ENCODE results near the gene ABLIM1. TPM values are rescaled to one million over a fixed set of nuclear protein-coding genes. Genes with fewer than 3 reads are reported as not detected.

The ABLIM1 gene
- polyA plus RNA-seq, 1 donor from 2014 or later, result 10.1 TPM

GRCh38 chr10:114679552-114679951 is 21.5 kb upstream of the ABLIM1 start:
- no peak for TF ChIP-seq REST (IDR thresholded peaks at IDR 0.05; ENCODE audit: borderline replicate concordance)
- TF ChIP-seq EZH2 (IDR thresholded peaks at IDR 0.05; ENCODE audit: borderline replicate concordance, insufficient read depth, low read length, poor library complexity, severe bottlenecking), result no peak
- no peak for TF ChIP-seq RAD21 (conservative IDR thresholded peaks at IDR 0.05)
- no peak for TF ChIP-seq MXI1 (conservative IDR thresholded peaks at IDR 0.05; ENCODE audit: poor library complexity, severe bottlenecking)
- no peak for TF ChIP-seq CTCF (IDR thresholded peaks at IDR 0.05; ENCODE audit: poor library complexity, severe bottlenecking)
- TF ChIP-seq TAF1 (IDR thresholded peaks at IDR 0.05; ENCODE audit: low read depth), result no peak
- no peak for TF ChIP-seq POLR2AphosphoS5 (IDR thresholded peaks at IDR 0.05)
- TF ChIP-seq EP300 (conservative IDR thresholded peaks at IDR 0.05; ENCODE audit: poor library complexity, severe bottlenecking), result no peak
- no peak for TF ChIP-seq SMC3 (conservative IDR thresholded peaks at IDR 0.05; ENCODE audit: poor library complexity)

GRCh38 chr10:114678820-114679219 is 20.7 kb upstream of the ABLIM1 start:
- no peaks in the 10 kb centered on the region for H3F3A ChIP-seq (ENCODE audit: insufficient read depth, low read length, poor library complexity, severe bottlenecking)
- no peak overlapping the region for H3K9ac ChIP-seq (ENCODE audit: low read length)
- peaks cover 4% of the 10 kb centered on the region for H3K27me3 ChIP-seq (ENCODE audit: insufficient read depth, low read depth, low read length)
- no peak overlapping the region for H2AFZ ChIP-seq (ENCODE audit: low read depth, low read length)
- H3K4me3 ChIP-seq (ENCODE audit: low read length), result no peak overlapping the region
- H3K9me2 ChIP-seq (ENCODE audit: insufficient read depth, low read length), result no peaks in the 10 kb centered on the region
- H3K4me2 ChIP-seq (ENCODE audit: low read length), result no peak overlapping the region
- no peak overlapping the region for H3K27ac ChIP-seq (ENCODE audit: low read length)
- no peaks in the 10 kb centered on the region for H3K79me2 ChIP-seq (replicated peaks; ENCODE audit: insufficient read depth, low read length)
- no peaks in the 10 kb centered on the region for H4K20me1 ChIP-seq (ENCODE audit: insufficient read depth)
- no peaks in the 10 kb centered on the region for H3K9me3 ChIP-seq (ENCODE audit: low read length)
- no peaks in the 10 kb centered on the region for H3K36me3 ChIP-seq (ENCODE audit: insufficient read depth, low read length)
- TF ChIP-seq MXI1 (conservative IDR thresholded peaks at IDR 0.05; ENCODE audit: poor library complexity, severe bottlenecking), result no peak
- no peak for TF ChIP-seq EZH2 (IDR thresholded peaks at IDR 0.05; ENCODE audit: borderline replicate concordance, insufficient read depth, low read length, poor library complexity, severe bottlenecking)
- TF ChIP-seq RAD21 (conservative IDR thresholded peaks at IDR 0.05), result no peak
- TF ChIP-seq POLR2AphosphoS5 (IDR thresholded peaks at IDR 0.05), result no peak
- TF ChIP-seq SMC3 (conservative IDR thresholded peaks at IDR 0.05; ENCODE audit: poor library complexity), result no peak
- TF ChIP-seq EP300 (conservative IDR thresholded peaks at IDR 0.05; ENCODE audit: poor library complexity, severe bottlenecking), result no peak
- TF ChIP-seq REST (IDR thresholded peaks at IDR 0.05; ENCODE audit: borderline replicate concordance), result no peak

More at GRCh38 chr10:114679552-114679951, 21.5 kb upstream of the ABLIM1 start:
- Histone ChIP-seq H3K27me3 (ENCODE audit: insufficient read depth, low read depth, low read length) (peaks cover 4% of the 10 kb centered on the region), H2AFZ (ENCODE audit: low read depth, low read length) (no peak overlapping the region), H3F3A (ENCODE audit: insufficient read depth, low read length, poor library complexity, severe bottlenecking) (no peaks in the 10 kb centered on the region), H4K20me1 (ENCODE audit: insufficient read depth) (no peaks in the 10 kb centered on the region), H3K9ac (ENCODE audit: low read length) (no peak overlapping the region), H3K9me3 (ENCODE audit: low read length) (no peaks in the 10 kb centered on the region), H3K36me3 (ENCODE audit: insufficient read depth, low read length) (no peaks in the 10 kb centered on the region), H3K4me2 (ENCODE audit: low read length) (no peak overlapping the region), H3K79me2 (replicated peaks; ENCODE audit: insufficient read depth, low read length) (no peaks in the 10 kb centered on the region), H3K27ac (ENCODE audit: low read length) (no peak overlapping the region), H3K4me3 (ENCODE audit: low read length) (no peak overlapping the region), H3K9me2 (ENCODE audit: insufficient read depth, low read length) (no peaks in the 10 kb centered on the region)
